Glutamatergic neuron (in vitro differentiated cells): ENCODE results near the gene LRWD1. TPM values are rescaled to one million over a fixed set of nuclear protein-coding genes. Genes with fewer than 3 reads are reported as not detected.

ENCODE experiments used
- DNase-seq: peaks from one replicate; pipeline ENCODE4 v3.0.0; 2022
- H3K27ac Mint-ChIP-seq: one replicate; pipeline ENCODE4 v1.8.0; 2020; ENCODE audit warnings: mild to moderate bottlenecking, mixed read lengths, inconsistent platforms; ENCODE audit not compliant: unreplicated experiment
- H3K27me3 Mint-ChIP-seq: one replicate; pipeline ENCODE4 v1.8.0; 2020; ENCODE audit warnings: mild to moderate bottlenecking, moderate library complexity, mixed read lengths, inconsistent platforms; ENCODE audit not compliant: unreplicated experiment
- H3K36me3 Mint-ChIP-seq: one replicate; pipeline ENCODE4 v1.8.0; 2020; ENCODE audit warnings: mild to moderate bottlenecking, mixed read lengths, inconsistent platforms; ENCODE audit not compliant: unreplicated experiment
- H3K4me1 Mint-ChIP-seq: one replicate; pipeline ENCODE4 v1.8.0; 2020; ENCODE audit warnings: mild to moderate bottlenecking, low read depth, mixed read lengths, inconsistent platforms; ENCODE audit not compliant: unreplicated experiment
- H3K4me3 Mint-ChIP-seq: one replicate; pipeline ENCODE4 v1.8.0; 2020; ENCODE audit warnings: mild to moderate bottlenecking, mixed read lengths, inconsistent platforms; ENCODE audit not compliant: unreplicated experiment
- H3K9me3 Mint-ChIP-seq: one replicate; pipeline ENCODE4 v1.8.0; 2020; ENCODE audit warnings: mild to moderate bottlenecking, moderate library complexity, mixed read lengths, inconsistent platforms; ENCODE audit not compliant: unreplicated experiment
- CTCF ChIP-seq: fragments of 200-600 bp; sonication (generic); IDR thresholded peaks from one replicate; pipeline ENCODE4 v1.5.0; 2021; ENCODE audit not compliant: partially characterized antibody, unreplicated experiment
- total RNA-seq: library from RNA; stranded (reverse); fragmentation: NEBNext Ultra II Directional; extraction: Animal tissue kit (Norgen Biotek cat#: 25700); gene quantifications from one replicate; pipeline ENCODE4 v1.2.1, GENCODE V29; 2021; ENCODE audit not compliant: unreplicated experiment

The LRWD1 gene
- total RNA-seq, 1 donor from 2014 or later, result 37.0 TPM

GRCh38 chr7:102467581-102468477 lies 3.0 kb downstream of the LRWD1 start:
- H3K9me3 Mint-ChIP-seq, result peaks cover 7% of the 10 kb centered on the region
- H3K36me3 Mint-ChIP-seq, result no peaks in the 10 kb centered on the region
- no peak for TF ChIP-seq CTCF
- peaks cover 9% of the 10 kb centered on the region for H3K4me1 Mint-ChIP-seq
- H3K4me3 Mint-ChIP-seq, result no peak overlapping the region
- H3K27ac Mint-ChIP-seq, result no peak overlapping the region
- H3K27me3 Mint-ChIP-seq, result peaks cover 14% of the 10 kb centered on the region
- DNase-seq, result peak; percentile 11

GRCh38 chr7:102468478-102469350 lies 3.9 kb downstream of the LRWD1 start:
- Mint-ChIP-seq H3K36me3 (no peaks in the 10 kb centered on the region), H3K4me3 (no peak overlapping the region), H3K27ac (no peak overlapping the region), H3K4me1 (peaks cover 6% of the 10 kb centered on the region), H3K27me3 (peaks cover 15% of the 10 kb centered on the region), H3K9me3 (peaks cover 7% of the 10 kb centered on the region)
- peak; percentile 10 for DNase-seq
- TF ChIP-seq CTCF, result no peak

DNA sequence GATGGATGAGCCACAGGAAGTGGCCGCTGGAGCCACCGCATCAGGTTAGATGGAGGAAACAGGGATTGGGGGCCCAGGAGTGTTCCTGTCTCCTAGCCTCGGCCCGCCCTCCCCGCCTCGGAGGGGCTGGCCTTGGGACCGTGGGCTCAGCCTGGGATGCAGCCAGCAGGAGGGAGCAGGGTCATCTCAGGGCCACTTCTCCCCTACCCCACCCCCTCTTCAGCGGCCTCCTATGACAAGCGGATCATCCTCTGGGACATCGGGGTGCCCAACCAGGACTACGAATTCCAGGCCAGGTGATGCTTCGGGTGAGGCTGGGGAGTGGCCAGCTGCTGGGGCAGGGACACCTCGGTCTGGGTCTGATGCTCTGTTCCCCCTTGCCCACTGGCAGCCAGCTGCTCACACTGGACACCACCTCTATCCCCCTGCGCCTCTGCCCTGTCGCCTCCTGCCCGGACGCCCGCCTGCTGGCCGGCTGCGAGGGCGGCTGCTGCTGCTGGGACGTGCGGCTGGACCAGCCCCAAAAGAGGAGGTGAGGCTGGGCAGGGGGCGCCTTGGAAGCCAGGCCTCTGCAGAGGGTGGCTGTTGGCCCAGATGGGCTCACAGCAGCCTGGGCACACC lies 4.7 kb downstream of the LRWD1 start:
- no peak for TF ChIP-seq CTCF
- peak; percentile 11 for DNase-seq
- peaks cover 3% of the 10 kb centered on the region for H3K4me1 Mint-ChIP-seq
- no peaks in the 10 kb centered on the region for H3K36me3 Mint-ChIP-seq
- H3K4me3 Mint-ChIP-seq, result no peak overlapping the region
- peaks cover 9% of the 10 kb centered on the region for H3K27me3 Mint-ChIP-seq
- no peak overlapping the region for H3K27ac Mint-ChIP-seq
- H3K9me3 Mint-ChIP-seq, result peaks cover 2% of the 10 kb centered on the region

DNA sequence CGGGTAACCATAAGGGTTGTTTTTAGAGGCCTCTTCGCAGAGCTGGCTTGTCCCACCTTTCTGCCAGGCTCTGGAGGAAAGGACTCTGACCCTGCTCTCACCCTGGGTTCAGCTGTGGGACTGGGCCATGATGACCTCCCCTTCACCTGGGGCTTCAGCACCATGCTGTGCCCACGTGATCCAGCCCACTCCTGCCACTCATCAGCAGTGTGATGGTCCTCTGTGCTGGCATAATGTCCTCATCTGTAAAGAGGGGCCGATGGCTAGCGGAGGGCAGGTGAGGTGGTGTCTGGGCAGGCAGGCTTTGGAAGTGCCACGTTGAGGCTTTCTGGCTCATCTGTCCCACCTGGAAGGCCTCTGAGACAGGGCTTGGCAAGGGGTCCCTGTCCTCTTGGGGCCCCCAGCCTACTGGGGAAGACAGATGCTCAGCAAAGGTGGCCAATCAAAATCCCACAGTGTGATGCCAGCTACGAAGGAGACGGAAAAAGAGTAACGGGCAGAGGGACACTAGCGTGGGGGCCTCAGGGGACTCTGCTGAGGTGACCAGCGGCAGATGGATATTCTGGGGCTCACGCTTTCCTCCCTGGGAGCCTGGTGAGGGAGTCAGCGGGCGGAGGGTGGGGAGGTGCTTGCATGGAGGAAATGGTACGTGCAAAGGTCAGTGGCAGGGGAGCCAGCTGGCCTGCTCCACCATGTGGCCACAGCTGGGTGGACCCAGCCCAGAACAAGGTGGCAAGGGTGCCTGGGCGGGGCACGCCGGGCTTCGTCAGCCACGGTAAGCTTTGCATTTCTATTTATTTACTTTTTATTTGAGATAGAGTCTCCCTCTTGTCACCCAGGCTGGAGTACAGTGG lies 5.4 kb downstream of the LRWD1 start:
- no peak for TF ChIP-seq CTCF

More for the DNA sequence above, 5.4 kb downstream of the LRWD1 start:
- H3K27me3 Mint-ChIP-seq, result peaks cover 9% of the 10 kb centered on the region
- H3K27ac Mint-ChIP-seq, result peak overlapping the region; percentile 59
- DNase-seq, result peak; percentile 15
- H3K9me3 Mint-ChIP-seq, result peaks cover 2% of the 10 kb centered on the region
- H3K4me3 Mint-ChIP-seq, result no peak overlapping the region
- H3K4me1 Mint-ChIP-seq, result peaks cover 3% of the 10 kb centered on the region
- H3K36me3 Mint-ChIP-seq, result no peaks in the 10 kb centered on the region
